GM12878 (cell line): ENCODE data around the gene PRPS2. TPM values are rescaled to one million over a fixed set of nuclear protein-coding genes. Genes with fewer than 3 reads are reported as not detected.
A peak's percentile ranks its signal among the peaks of the same experiment; 100 is the strongest.

ENCODE experiments used
- ATAC-seq: fragments of 200-7000 bp; cut with Tn5 transposase; 3 replicates; pipeline ENCODE4 v1.9.1; 2020; ENCODE audit warnings: mild to moderate bottlenecking, moderate library complexity
- BruUV-seq: library from RNA; stranded (reverse); fragments of 400-500 nt; replicated peaks from 2 replicates; lab custom pipeline; 2021; lab: Mats Ljungman, UMichigan
- CTCF ChIA-PET: fragments of 300-600 bp; sonication (Branson Sonifier 250); formaldehyde crosslinking; extraction: SDS; loops from one replicate; lab custom pipeline; 2021; ENCODE audit warnings: inconsistent platforms; lab: Yijun Ruan, JAX
- POLR2A ChIA-PET: fragments of 350-600 bp; formaldehyde crosslinking; extraction: SDS; loops from one replicate; lab custom pipeline; 2021; ENCODE audit warnings: inconsistent platforms; lab: Charles Lee
- RAD21 ChIA-PET: fragments of 300-600 bp; sonication (Branson Sonifier 250); formaldehyde crosslinking; loops from one replicate; lab custom pipeline; 2023; ENCODE audit warnings: antibody characterized with exemption; ENCODE audit not compliant: unreplicated experiment; lab: Charles Lee
- SMC1A ChIA-PET: fragments of 300-600 bp; sonication (Branson Sonifier 250); formaldehyde crosslinking; loops from one replicate; lab custom pipeline; 2023; ENCODE audit not compliant: unreplicated experiment, uncharacterized antibody; lab: Charles Lee
- DNase-seq: peaks from one replicate; pipeline ENCODE4 v3.0.0-alpha.2; 2011; ENCODE audit warnings: low read depth, low spot score
- FAIRE-seq: peaks from 3 replicates; lab custom pipeline; 2011; peaks lifted over from hg19 to GRCh38; lab: Jason Lieb, UNC
- H2AFZ ChIP-seq: 2 replicates; pipeline ENCODE4 v1.6.0; 2011; ENCODE audit warnings: low read depth, low read length, control low read depth; ENCODE audit not compliant: control insufficient read depth
- H3K27ac ChIP-seq: 2 replicates; pipeline ENCODE4 v1.5.1; 2011; ENCODE audit warnings: control low read depth; ENCODE audit not compliant: control insufficient read depth, insufficient read depth
- H3K27me3 ChIP-seq, 2 experiments: replicated peaks in 1 of 2; 2 replicates each; pipeline versions ENCODE4 v1.6.0 to v1.6.1; 2011; ENCODE audit warnings: low read length in 1 of 2; ENCODE audit not compliant: control insufficient read depth in 2 of 2, insufficient read depth in 2 of 2
- H3K36me3 ChIP-seq, 2 experiments: 2 replicates each; pipeline ENCODE4 v1.5.1; 2011; ENCODE audit warnings: low read length in 1 of 2; ENCODE audit not compliant: control insufficient read depth in 2 of 2, insufficient read depth in 2 of 2
- H3K4me1 ChIP-seq: 2 replicates; pipeline ENCODE4 v1.6.1; 2011; ENCODE audit warnings: mild to moderate bottlenecking, low read length, moderate library complexity, mixed read lengths; ENCODE audit not compliant: control insufficient read depth, insufficient read depth
- H3K4me2 ChIP-seq: 2 replicates; pipeline ENCODE4 v1.6.0; 2011; ENCODE audit warnings: control low read depth; ENCODE audit not compliant: control insufficient read depth, insufficient read depth
- H3K4me3 ChIP-seq: fragments of 200-600 bp; sonication (generic); 2 replicates; pipeline ENCODE4 v1.5.1; 2016
- H3K79me2 ChIP-seq: 2 replicates; pipeline ENCODE4 v1.6.0; 2011; ENCODE audit warnings: low read length; ENCODE audit not compliant: control insufficient read depth, insufficient read depth
- H3K9ac ChIP-seq: 2 replicates; pipeline ENCODE4 v1.8.0; 2011; ENCODE audit warnings: low read length, control low read depth, mixed read lengths; ENCODE audit not compliant: control insufficient read depth, insufficient read depth
- H3K9me3 ChIP-seq: replicated peaks from 3 replicates; pipeline ENCODE4 v1.5.1; 2011; ENCODE audit warnings: mild to moderate bottlenecking, low read length; ENCODE audit not compliant: control insufficient read depth, insufficient read depth
- H4K20me1 ChIP-seq: 2 replicates; pipeline ENCODE4 v1.6.0; 2011; ENCODE audit not compliant: control insufficient read depth, insufficient read depth
- ASH2L ChIP-seq: fragments of 300-600, 200-600 bp; sonication (generic); IDR thresholded peaks from 2 replicates; pipeline ENCODE4 v1.6.1; 2017; ENCODE audit warnings: low read depth, mild to moderate bottlenecking, borderline replicate concordance
- E4F1 ChIP-seq: fragments of 450-650 bp; IDR thresholded peaks from 2 replicates; pipeline ENCODE4 v1.6.1; 2018; ENCODE audit warnings: borderline replicate concordance, mild to moderate bottlenecking; ENCODE audit not compliant: partially characterized antibody
- EED ChIP-seq: sonication (generic); IDR thresholded peaks from 2 replicates; pipeline ENCODE4 v1.6.1; 2016; ENCODE audit warnings: antibody characterized with exemption, low read depth
- HSF1 ChIP-seq: fragments of 150-350 bp; IDR thresholded peaks from 2 replicates; pipeline ENCODE4 v1.6.1; 2014; ENCODE audit warnings: mild to moderate bottlenecking, low read depth, low read length
- PAX5 ChIP-seq: IDR thresholded peaks from 2 replicates; pipeline ENCODE4 v1.6.1; 2011; ENCODE audit warnings: low read depth, low read length, borderline replicate concordance
- RFX5 ChIP-seq: IDR thresholded peaks from 2 replicates; pipeline ENCODE4 v1.6.1; 2011; ENCODE audit warnings: low read depth, low read length, improper control_type of control experiment
- TBL1XR1 ChIP-seq: IDR thresholded peaks from 2 replicates; pipeline ENCODE4 v1.6.1; 2012; ENCODE audit warnings: low read depth, low read length, improper control_type of control experiment
- USF1 ChIP-seq: IDR thresholded peaks from 2 replicates; pipeline ENCODE4 v1.6.1; 2011; ENCODE audit warnings: borderline replicate concordance, low read depth, mild to moderate bottlenecking, moderate library complexity, mixed read lengths, low read length; ENCODE audit not compliant: insufficient read depth; ENCODE audit errors: extremely low read length
- YY1 ChIP-seq: IDR thresholded peaks from 2 replicates; pipeline ENCODE4 v1.6.1; 2011; ENCODE audit warnings: low read depth, mild to moderate bottlenecking, low read length
- ZNF592 ChIP-seq: fragments of 450-650 bp; IDR thresholded peaks from 2 replicates; pipeline ENCODE4 v1.6.1; 2017; ENCODE audit warnings: mild to moderate bottlenecking, moderate library complexity
- WGBS: methylation state at CpG from one replicate; pipeline ENCODE4 v1.1.6; 2016; ENCODE audit warnings: low lambda C conversion rate; ENCODE audit not compliant: insufficient replicate concordance, insufficient coverage; ENCODE audit errors: missing lambda C conversion rate; 5-methylcytosine and 5-hydroxymethylcytosine counted together
- in situ Hi-C: fragments of 300-500 bp; cut with MboI; formaldehyde crosslinking; loops from 9 replicates; pipeline ENCODE4 v1.14.3; 2018; ENCODE audit warnings: mixed read lengths
- intact Hi-C: fragments of 100-400 bp; cut with micrococcal nuclease; formaldehyde crosslinking; loops from one replicate; pipeline ENCODE4 v1.14.2; 2022; ENCODE audit not compliant: unreplicated experiment
- polyA plus RNA-seq, 11 experiments: library from polyadenylated mRNA; depleted of rRNA in 4 of 11; unstranded in 6 of 11; stranded (reverse) in 5 of 11; fragments of >200 nt; fragmentation: Nextera tagmentation in 4 of 11; fragmentation: Illumina TruSeq in 1 of 11; extraction: Ambion mirVana in 4 of 11; extraction: Trizol in 1 of 11; gene quantifications; 1 replicate in 1 of 11; 2 replicates in 10 of 11; pipeline versions ENCODE4 v1.2.1 to v1.2.3, GENCODE V29; 2011 to 2016; ENCODE audit warnings: inconsistent platforms in 2 of 11, missing spikeins in 2 of 11, low read depth in 1 of 11
- total RNA-seq, 4 experiments: library from RNA; depleted of rRNA in 3 of 4; stranded (reverse); fragments of >200 nt in 3 of 4; fragmentation: Illumina TruSeq in 1 of 4; extraction: Trizol in 1 of 4; gene quantifications; 2 replicates each; pipeline versions ENCODE4 v1.2.1 to v1.2.3, GENCODE V29; 2013 to 2021
- TF ChIP-seq, protein P1 (sequence below): IDR thresholded peaks from 2 replicates; pipeline ENCODE4 v1.6.1; 2012; ENCODE audit warnings: low read depth, low read length, improper control_type of control experiment

PRPS2 gene
- total and polyA plus RNA-seq, 10 of the 15 experiments (the other 5 are each of a cell fraction or from before 2014, with no cell fraction given), result 44.1 to 102 (median 58.2) TPM

GRCh38 chrX:12771445-12772069 is 19.7 kb upstream of the PRPS2 start:
- FAIRE-seq (no peak), ATAC-seq (peak; percentile 100), DNase-seq (peak; percentile 20)
- no peaks in the 10 kb centered on the region for H3K36me3 ChIP-seq
- no peaks in the 10 kb centered on the region for H3K79me2 ChIP-seq
- RAD21 ChIA-PET, result interaction anchor here (0.6 to 2.2 kb wide), 6 partner anchors 12 to 1240 kb away, joined by 3 to 8 read pairs (median 4); no protein-coding TSS in a partner anchor
- H4K20me1 ChIP-seq, result no peaks in the 10 kb centered on the region
- H3K9ac ChIP-seq, result no peak overlapping the region
- H2AFZ ChIP-seq, result no peak overlapping the region
- BruUV-seq, result no TSS peak
- SMC1A ChIA-PET, result interaction anchor here (0.8 to 3.2 kb wide), 16 partner anchors 8 to 1240 kb away, joined by 3 to 11 read pairs (median 4); partner anchors contain the start of gene PRPS2
- H3K27me3 ChIP-seq, result peaks cover 0 to 8% of the 10 kb centered on the region in 2 experiments; a peak in 2 of 4 replicates
- H3K4me3 ChIP-seq, result no peak overlapping the region
- 32% methylated on average over 20 of the region's 22 CpGs for WGBS
- no peaks in the 10 kb centered on the region for H3K9me3 ChIP-seq
- POLR2A ChIA-PET, result interaction anchor here (0.7 kb wide), 1 partner anchor 703 kb away, joined by 4 read pairs; no protein-coding TSS in a partner anchor
- H3K27ac ChIP-seq, result no peak overlapping the region
- CTCF ChIA-PET, result interaction anchor here (0.6 to 5.9 kb wide), 30 partner anchors 8 to 1240 kb away, joined by 3 to 44 read pairs (median 6); partner anchors contain the start of gene PRPS2
- intact Hi-C loops (loop anchor here (1.0 to 10.0 kb wide), 4 partner anchors 69 to 687 kb away; no protein-coding TSS in a partner anchor), in situ Hi-C loops (loop anchor here (5.0 kb wide), 1 partner anchor 1239 kb away; no protein-coding TSS in a partner anchor)
- 0 out of 2 replicates have a peak overlapping the region, but pooled peaks have one; percentile 9 for H3K4me2 ChIP-seq
- H3K4me1 ChIP-seq, result no peaks in the 10 kb centered on the region
- no peak for TF ChIP-seq HSF1
- peak; percentile 29; the same call in 1 of the 2 replicates for TF ChIP-seq PAX5
- TF ChIP-seq YY1, result 0 out of 2 replicates have a peak, but pooled peaks have one; percentile 41
- TF ChIP-seq TBL1XR1, result no peak
- TF ChIP-seq, protein P1, sequence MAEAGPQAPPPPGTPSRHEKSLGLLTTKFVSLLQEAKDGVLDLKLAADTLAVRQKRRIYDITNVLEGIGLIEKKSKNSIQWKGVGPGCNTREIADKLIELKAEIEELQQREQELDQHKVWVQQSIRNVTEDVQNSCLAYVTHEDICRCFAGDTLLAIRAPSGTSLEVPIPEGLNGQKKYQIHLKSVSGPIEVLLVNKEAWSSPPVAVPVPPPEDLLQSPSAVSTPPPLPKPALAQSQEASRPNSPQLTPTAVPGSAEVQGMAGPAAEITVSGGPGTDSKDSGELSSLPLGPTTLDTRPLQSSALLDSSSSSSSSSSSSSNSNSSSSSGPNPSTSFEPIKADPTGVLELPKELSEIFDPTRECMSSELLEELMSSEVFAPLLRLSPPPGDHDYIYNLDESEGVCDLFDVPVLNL, result no peak
- TF ChIP-seq RFX5, result no peak
- TF ChIP-seq USF1, result no peak
- no peak for TF ChIP-seq ASH2L
- TF ChIP-seq EED, result no peak
- TF ChIP-seq ZNF592, result no peak
- TF ChIP-seq E4F1, result no peak
